ENCODE data around the gene RNF223. TPM values are rescaled to one million over a fixed set of nuclear protein-coding genes. Genes with fewer than 3 reads are reported as not detected.
A peak's percentile ranks its signal among the peaks of the same experiment; 100 is the strongest.

RNF223 gene
- polyA plus RNA-seq, 2 of the 4 experiments (the other 2 are of a cell fraction) = 0.08 TPM; not detected in 1

- Histone ChIP-seq H3K4me1 (peaks cover 41% of the 10 kb centered on the region), H3K4me2 (peak overlapping the region; percentile 95), H3K9me3 (no peaks in the 10 kb centered on the region), H3K4me3 (no peak overlapping the region; the same call in 2 of the 3 replicates), H3K27ac (peak overlapping the region; percentile 76 to 88; a peak in 5 of 6 replicates)
- ChIA-PET POLR2A (interaction anchor here (1.0 kb wide), 2 partner anchors 16 to 62 kb away, joined by 3 to 5 read pairs; no protein-coding TSS in a partner anchor), CTCF (interaction anchor here (0.6 to 8.8 kb wide), 27 partner anchors 9 to 236 kb away, joined by 3 to 126 read pairs (median 5); partner anchors contain the start of genes AGRN, HES4, ISG15 and PERM1)
- no peak for TF ChIP-seq POLR2A (IDR thresholded peaks at IDR 0.05; ENCODE audit: low read length)
- no peak for DNase-seq (ENCODE audit: low read depth in 1 of 2, low spot score in 1 of 2)
- no peak for FAIRE-seq
- ATAC-seq = peak; percentile 2 to 6; a peak in 3 of 6 replicates
- 73% methylated on average over 18 of the region's 24 CpGs for WGBS (ENCODE audit: missing lambda C conversion rate)
These were observed 10.7 kb downstream of the RNF223 start for GRCh38 chr1:1063261-1063944.

GRCh38 chr1:1062348-1063163 lies 11.6 kb downstream of the RNF223 start:
- ATAC-seq = no peak

GRCh38 chr1:1061682-1062345 lies 12.3 kb downstream of the RNF223 start:
- no peak for FAIRE-seq
- no peak for ATAC-seq
- Histone ChIP-seq H3K27ac (peak overlapping the region in 1 of 2 experiments; percentile 88; a peak in 4 of 6 replicates), H3K9me3 (no peaks in the 10 kb centered on the region), H3K4me3 (no peak overlapping the region), H3K4me1 (peaks cover 44% of the 10 kb centered on the region), H3K4me2 (peak overlapping the region; percentile 95)
- TF ChIP-seq EHMT2 (IDR thresholded peaks at IDR 0.05; ENCODE audit: low read depth) = no peak
- WGBS (ENCODE audit: missing lambda C conversion rate) = 71% methylated on average over 10 of the region's 18 CpGs
- ChIA-PET POLR2A (no interaction called here), CTCF (interaction anchor here (1.2 to 8.8 kb wide), 6 partner anchors 22 to 169 kb away, joined by 3 to 126 read pairs (median 32); partner anchors contain the start of genes AGRN, ISG15 and PERM1)
- no peak for DNase-seq (ENCODE audit: low read depth in 1 of 2, low spot score in 1 of 2)

More at GRCh38 chr1:1062348-1063163, 11.6 kb downstream of the RNF223 start:
- no peak for DNase-seq (ENCODE audit: low read depth in 1 of 2, low spot score in 1 of 2)
- no peaks in the 10 kb centered on the region for H3K9me3 ChIP-seq
- peaks cover 46% of the 10 kb centered on the region for H3K4me1 ChIP-seq
- peak overlapping the region; percentile 95 for H3K4me2 ChIP-seq
- WGBS (ENCODE audit: missing lambda C conversion rate) = 69% methylated on average over 6 of the region's 29 CpGs
- H3K27ac ChIP-seq = peak overlapping the region; percentile 76 to 88; a peak in 5 of 6 replicates
- no peak for TF ChIP-seq RARB (CRISPR knock-in tag; IDR thresholded peaks at IDR 0.05)
- TF ChIP-seq RNF2 (IDR thresholded peaks at IDR 0.05; ENCODE audit: borderline replicate concordance, low read depth) = no peak
- no peak for TF ChIP-seq NR3C1 (IDR thresholded peaks at IDR 0.05)
- no peak for TF ChIP-seq ESRRA (IDR thresholded peaks at IDR 0.05; ENCODE audit: borderline replicate concordance, low read length)
- no peak for TF ChIP-seq POLR2A (IDR thresholded peaks at IDR 0.05; ENCODE audit: low read length)
- TF ChIP-seq FOSB (CRISPR knock-in tag; IDR thresholded peaks at IDR 0.05) = no peak
- TF ChIP-seq NFE2L2 (conservative IDR thresholded peaks at IDR 0.05; ENCODE audit: low read length) = no peak
- no peak for TF ChIP-seq GATA3 (IDR thresholded peaks at IDR 0.05; ENCODE audit: borderline replicate concordance)
- TF ChIP-seq POLR2AphosphoS2 (conservative IDR thresholded peaks at IDR 0.05; ENCODE audit: low read length) = no peak
- no peak for TF ChIP-seq TP53 (CRISPR knock-in tag; IDR thresholded peaks at IDR 0.05)
- no peak for TF ChIP-seq CBX8 (IDR thresholded peaks at IDR 0.05)
- no peak for TF ChIP-seq FOSL2 (IDR thresholded peaks at IDR 0.05)
- no peak for TF ChIP-seq FOSL2 (CRISPR knock-in tag; IDR thresholded peaks at IDR 0.05)
- TF ChIP-seq ZC3H11A (IDR thresholded peaks at IDR 0.05) = no peak
- TF ChIP-seq EHF (CRISPR knock-in tag; IDR thresholded peaks at IDR 0.05) = no peak
- no peak for TF ChIP-seq RCOR1 (IDR thresholded peaks at IDR 0.05; ENCODE audit: low read depth, low read length)
- no peak for TF ChIP-seq NPAS2 (CRISPR knock-in tag; IDR thresholded peaks at IDR 0.05; ENCODE audit: borderline replicate concordance)
- CTCF ChIA-PET = interaction anchor here (0.6 to 8.8 kb wide), 15 partner anchors 12 to 169 kb away, joined by 3 to 126 read pairs (median 10); partner anchors contain the start of genes AGRN, ISG15 and PERM1
- H3K4me3 ChIP-seq = no peak overlapping the region
- POLR2A ChIA-PET = no interaction called here
- no peak for FAIRE-seq
